GM23338 (cell line): ENCODE measurements around the gene JAZF1. TPM values are rescaled to one million over a fixed set of nuclear protein-coding genes. Genes with fewer than 3 reads are reported as not detected.

Experiments
- ATAC-seq: fragments of 200-7000 bp; cut with Tn5 transposase; 3 replicates; pipeline ENCODE4 v1.9.1; 2020
- DNase-seq: peaks from one replicate; pipeline ENCODE4 v3.0.0-alpha.2; 2015; ENCODE audit warnings: low spot score
- H2AFZ ChIP-seq: fragments of 200-600 bp; sonication (generic); 2 replicates; pipeline ENCODE4 v1.8.0; 2016; ENCODE audit warnings: antibody characterized with exemption, mild to moderate bottlenecking, moderate library complexity
- H3F3A ChIP-seq: fragments of 200-600 bp; sonication (generic); replicated peaks from 2 replicates; pipeline ENCODE4 v1.8.0; 2017; ENCODE audit warnings: antibody characterized with exemption, mixed run types, low read depth
- H3K27ac ChIP-seq: fragments of 200-600 bp; sonication (generic); 2 replicates; pipeline ENCODE4 v1.6.1; 2016; ENCODE audit warnings: low read depth
- H3K27me3 ChIP-seq: fragments of 200-600 bp; sonication (generic); 2 replicates; pipeline ENCODE4 v1.8.0; 2016; ENCODE audit warnings: mild to moderate bottlenecking, mixed run types, moderate library complexity; ENCODE audit not compliant: insufficient read depth
- H3K36me3 ChIP-seq: fragments of 200-600 bp; sonication (generic); 2 replicates; pipeline ENCODE4 v1.8.0; 2016; ENCODE audit warnings: mild to moderate bottlenecking; ENCODE audit not compliant: insufficient read depth
- H3K4me1 ChIP-seq: fragments of 200-600 bp; sonication (generic); 2 replicates; pipeline ENCODE4 v1.8.0; 2016; ENCODE audit warnings: mild to moderate bottlenecking, moderate library complexity; ENCODE audit not compliant: insufficient read depth
- H3K4me2 ChIP-seq: fragments of 200-600 bp; sonication (generic); 2 replicates; pipeline ENCODE4 v1.7.1; 2017; ENCODE audit warnings: mixed run types
- H3K4me3 ChIP-seq: fragments of 200-600 bp; sonication (generic); 2 replicates; pipeline ENCODE4 v1.6.1; 2016; ENCODE audit warnings: mixed run types
- H3K79me2 ChIP-seq: fragments of 200-600 bp; sonication (generic); replicated peaks from 2 replicates; pipeline ENCODE4 v1.8.0; 2017; ENCODE audit warnings: mild to moderate bottlenecking; ENCODE audit not compliant: insufficient read depth
- H3K9me2 ChIP-seq: fragments of 200-600 bp; sonication (generic); 2 replicates; pipeline ENCODE4 v1.8.0; 2017; ENCODE audit not compliant: insufficient read depth
- H4K20me1 ChIP-seq: fragments of 200-600 bp; sonication (generic); replicated peaks from 2 replicates; pipeline ENCODE4 v1.8.0; 2017; ENCODE audit warnings: mild to moderate bottlenecking; ENCODE audit not compliant: insufficient read depth
- H3K27ac Mint-ChIP-seq: 2 replicates; pipeline ENCODE4 v1.8.0; 2020; ENCODE audit warnings: inconsistent platforms, mild to moderate bottlenecking, moderate library complexity, mixed read lengths
- H3K27me3 Mint-ChIP-seq: 3 replicates; pipeline ENCODE4 v1.8.0; 2022; ENCODE audit warnings: low read depth, mild to moderate bottlenecking, moderate library complexity, mixed read lengths, inconsistent platforms; ENCODE audit not compliant: insufficient read depth, poor library complexity
- H3K36me3 Mint-ChIP-seq: 3 replicates; pipeline ENCODE4 v1.8.0; 2021; ENCODE audit warnings: low read depth, mild to moderate bottlenecking, inconsistent platforms, moderate library complexity, mixed read lengths
- H3K4me1 Mint-ChIP-seq: 3 replicates; pipeline ENCODE4 v1.8.0; 2020; ENCODE audit warnings: mild to moderate bottlenecking, inconsistent platforms, mixed read lengths
- H3K4me3 Mint-ChIP-seq: 3 replicates; pipeline ENCODE4 v1.8.0; 2021; ENCODE audit warnings: moderate library complexity, mild to moderate bottlenecking, inconsistent platforms, mixed read lengths
- H3K9me3 Mint-ChIP-seq: 3 replicates; pipeline ENCODE4 v1.8.0; 2020; ENCODE audit warnings: moderate library complexity, mild to moderate bottlenecking, inconsistent platforms, mixed read lengths
- CTCF ChIP-seq, 2 experiments: fragments of 200-600 bp in 1 of 2; sonication (generic) in 1 of 2; conservative IDR thresholded peaks; 2 replicates each; pipeline versions ENCODE4 v1.5.1 to v1.6.1; 2016 to 2017; ENCODE audit warnings: antibody characterized with exemption in 2 of 2, low read depth in 2 of 2, mild to moderate bottlenecking in 2 of 2, moderate library complexity in 1 of 2
- EZH2 ChIP-seq: fragments of 200-600 bp; sonication (generic); IDR thresholded peaks from one replicate; pipeline ENCODE4 v1.8.0; 2017; ENCODE audit warnings: antibody characterized with exemption, mild to moderate bottlenecking, low read depth; ENCODE audit not compliant: unreplicated experiment
- EZH2phosphoT487 ChIP-seq: fragments of 200-600 bp; sonication (generic); IDR thresholded peaks from one replicate; pipeline ENCODE4 v1.8.1; 2018; ENCODE audit warnings: antibody characterized with exemption; ENCODE audit not compliant: unreplicated experiment
- JUNB ChIP-seq: IDR thresholded peaks from one replicate; pipeline ENCODE4 v1.6.1; 2016; ENCODE audit warnings: antibody characterized with exemption; ENCODE audit not compliant: unreplicated experiment
- NANOG ChIP-seq: IDR thresholded peaks from 2 replicates; pipeline ENCODE4 v1.6.1; 2016; ENCODE audit warnings: antibody characterized with exemption, borderline replicate concordance
- POLR2AphosphoS5 ChIP-seq: IDR thresholded peaks from 2 replicates; pipeline ENCODE4 v1.6.1; 2016; ENCODE audit warnings: antibody characterized with exemption, low read depth
- STAT1 ChIP-seq: IDR thresholded peaks from one replicate; pipeline ENCODE4 v1.6.1; 2016; ENCODE audit warnings: antibody characterized with exemption; ENCODE audit not compliant: unreplicated experiment
- ZNF114 ChIP-seq: fragments of 250-450 bp; sonication (Bioruptor Pico); IDR thresholded peaks from 2 replicates; pipeline ENCODE4 v1.5.0; 2020; ENCODE audit warnings: mild to moderate bottlenecking, moderate library complexity
- polyA plus RNA-seq: library from polyadenylated mRNA; unstranded; fragments of >200 nt; fragmentation: Nextera tagmentation; extraction: Ambion mirVana; gene quantifications from 2 replicates; pipeline ENCODE4 v1.2.1, GENCODE V29; 2016
- total RNA-seq: library from RNA; depleted of rRNA; stranded (reverse); fragments of >200 nt; shearing (Covaris generic); gene quantifications from 2 replicates; pipeline ENCODE4 v1.2.3, GENCODE V29; 2014
- TF ChIP-seq, protein P1 (sequence below): IDR thresholded peaks from 2 replicates; pipeline ENCODE4 v1.6.1; 2016; ENCODE audit warnings: antibody characterized with exemption
- TF ChIP-seq, protein P2 (sequence below): fragments of 250-450 bp; sonication (Bioruptor Pico); IDR thresholded peaks from 2 replicates; pipeline ENCODE4 v1.5.0; 2020; ENCODE audit warnings: mild to moderate bottlenecking, moderate library complexity

The JAZF1 gene
- total and polyA plus RNA-seq, 2 experiments from 2014 or later: 12.2 to 22.2 TPM

GRCh38 chr7:27947586-27948278, 232.9 kb downstream of the JAZF1 start:
- Mint-ChIP-seq H3K36me3 (no peaks in the 10 kb centered on the region), H3K9me3 (no peaks in the 10 kb centered on the region), H3K27ac (no peak overlapping the region), H3K4me3 (no peak overlapping the region), H3K4me1 (peaks cover 8% of the 10 kb centered on the region), H3K27me3 (peaks cover 1% of the 10 kb centered on the region)
- no peak for ATAC-seq
- Histone ChIP-seq H3K9me2 (no peaks in the 10 kb centered on the region), H3K4me1 (no peaks in the 10 kb centered on the region), H4K20me1 (peaks cover 4% of the 10 kb centered on the region; the same call in 1 of the 2 replicates), H3K27ac (no peak overlapping the region), H3K36me3 (no peaks in the 10 kb centered on the region), H3K79me2 (0 out of 2 replicates have a peak, but pooled peaks cover 2% of the 10 kb centered on the region), H3K4me2 (no peak overlapping the region), H3K27me3 (no peaks in the 10 kb centered on the region), H3K4me3 (no peak overlapping the region), H2AFZ (no peak overlapping the region), H3F3A (no peaks in the 10 kb centered on the region)
- no peak for TF ChIP-seq CTCF (conservative IDR thresholded peaks at IDR 0.05; ENCODE audit: low read depth in 2 of 2)
- DNase-seq: no peak

DNA sequence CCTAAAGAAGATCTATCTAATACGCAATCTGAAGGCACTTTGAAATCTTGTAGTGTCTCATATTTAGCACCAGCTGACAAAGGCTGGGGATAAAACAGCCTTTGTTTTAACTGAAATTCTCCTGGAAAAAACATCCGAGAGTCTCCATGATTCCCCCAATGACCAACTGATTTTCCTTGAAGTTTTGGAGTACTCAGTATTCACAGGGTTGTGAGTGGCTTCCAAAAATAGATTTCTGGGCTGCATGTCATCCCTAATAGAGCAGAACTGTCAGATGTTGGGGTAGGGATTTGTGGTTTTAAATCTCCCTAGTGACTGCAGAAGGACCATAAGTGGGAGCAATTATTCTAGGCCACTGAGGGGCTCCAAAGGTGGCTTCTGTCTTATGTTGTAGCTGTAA, 234.2 kb downstream of the JAZF1 start:
- peaks cover 6% of the 10 kb centered on the region for H3K4me1 Mint-ChIP-seq
- Histone ChIP-seq H2AFZ (no peak overlapping the region), H3F3A (no peaks in the 10 kb centered on the region), H3K79me2 (0 out of 2 replicates have a peak, but pooled peaks cover 1% of the 10 kb centered on the region), H3K9me2 (no peaks in the 10 kb centered on the region), H3K27ac (no peak overlapping the region), H3K27me3 (no peaks in the 10 kb centered on the region), H3K4me2 (no peak overlapping the region), H3K4me1 (no peaks in the 10 kb centered on the region), H3K4me3 (no peak overlapping the region), H3K36me3 (no peaks in the 10 kb centered on the region), H4K20me1 (0 out of 2 replicates have a peak, but pooled peaks cover 4% of the 10 kb centered on the region)
- H3K27me3 Mint-ChIP-seq: peaks cover 1% of the 10 kb centered on the region
- DNase-seq (no peak), ATAC-seq (no peak)
- no peak overlapping the region for H3K4me3 Mint-ChIP-seq
- no peaks in the 10 kb centered on the region for H3K9me3 Mint-ChIP-seq
- H3K36me3 Mint-ChIP-seq: no peaks in the 10 kb centered on the region
- no peak overlapping the region for H3K27ac Mint-ChIP-seq
- TF ChIP-seq, protein P1, sequence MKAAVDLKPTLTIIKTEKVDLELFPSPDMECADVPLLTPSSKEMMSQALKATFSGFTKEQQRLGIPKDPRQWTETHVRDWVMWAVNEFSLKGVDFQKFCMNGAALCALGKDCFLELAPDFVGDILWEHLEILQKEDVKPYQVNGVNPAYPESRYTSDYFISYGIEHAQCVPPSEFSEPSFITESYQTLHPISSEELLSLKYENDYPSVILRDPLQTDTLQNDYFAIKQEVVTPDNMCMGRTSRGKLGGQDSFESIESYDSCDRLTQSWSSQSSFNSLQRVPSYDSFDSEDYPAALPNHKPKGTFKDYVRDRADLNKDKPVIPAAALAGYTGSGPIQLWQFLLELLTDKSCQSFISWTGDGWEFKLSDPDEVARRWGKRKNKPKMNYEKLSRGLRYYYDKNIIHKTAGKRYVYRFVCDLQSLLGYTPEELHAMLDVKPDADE: no peak
- TF ChIP-seq CTCF (conservative IDR thresholded peaks at IDR 0.05; ENCODE audit: low read depth in 2 of 2) (no peak), STAT1 (no peak), NANOG (no peak), EZH2 (no peak), ZNF114 (CRISPR knock-in tag) (no peak), POLR2AphosphoS5 (no peak), EZH2phosphoT487 (no peak), JUNB (no peak)
- TF ChIP-seq, protein P2, sequence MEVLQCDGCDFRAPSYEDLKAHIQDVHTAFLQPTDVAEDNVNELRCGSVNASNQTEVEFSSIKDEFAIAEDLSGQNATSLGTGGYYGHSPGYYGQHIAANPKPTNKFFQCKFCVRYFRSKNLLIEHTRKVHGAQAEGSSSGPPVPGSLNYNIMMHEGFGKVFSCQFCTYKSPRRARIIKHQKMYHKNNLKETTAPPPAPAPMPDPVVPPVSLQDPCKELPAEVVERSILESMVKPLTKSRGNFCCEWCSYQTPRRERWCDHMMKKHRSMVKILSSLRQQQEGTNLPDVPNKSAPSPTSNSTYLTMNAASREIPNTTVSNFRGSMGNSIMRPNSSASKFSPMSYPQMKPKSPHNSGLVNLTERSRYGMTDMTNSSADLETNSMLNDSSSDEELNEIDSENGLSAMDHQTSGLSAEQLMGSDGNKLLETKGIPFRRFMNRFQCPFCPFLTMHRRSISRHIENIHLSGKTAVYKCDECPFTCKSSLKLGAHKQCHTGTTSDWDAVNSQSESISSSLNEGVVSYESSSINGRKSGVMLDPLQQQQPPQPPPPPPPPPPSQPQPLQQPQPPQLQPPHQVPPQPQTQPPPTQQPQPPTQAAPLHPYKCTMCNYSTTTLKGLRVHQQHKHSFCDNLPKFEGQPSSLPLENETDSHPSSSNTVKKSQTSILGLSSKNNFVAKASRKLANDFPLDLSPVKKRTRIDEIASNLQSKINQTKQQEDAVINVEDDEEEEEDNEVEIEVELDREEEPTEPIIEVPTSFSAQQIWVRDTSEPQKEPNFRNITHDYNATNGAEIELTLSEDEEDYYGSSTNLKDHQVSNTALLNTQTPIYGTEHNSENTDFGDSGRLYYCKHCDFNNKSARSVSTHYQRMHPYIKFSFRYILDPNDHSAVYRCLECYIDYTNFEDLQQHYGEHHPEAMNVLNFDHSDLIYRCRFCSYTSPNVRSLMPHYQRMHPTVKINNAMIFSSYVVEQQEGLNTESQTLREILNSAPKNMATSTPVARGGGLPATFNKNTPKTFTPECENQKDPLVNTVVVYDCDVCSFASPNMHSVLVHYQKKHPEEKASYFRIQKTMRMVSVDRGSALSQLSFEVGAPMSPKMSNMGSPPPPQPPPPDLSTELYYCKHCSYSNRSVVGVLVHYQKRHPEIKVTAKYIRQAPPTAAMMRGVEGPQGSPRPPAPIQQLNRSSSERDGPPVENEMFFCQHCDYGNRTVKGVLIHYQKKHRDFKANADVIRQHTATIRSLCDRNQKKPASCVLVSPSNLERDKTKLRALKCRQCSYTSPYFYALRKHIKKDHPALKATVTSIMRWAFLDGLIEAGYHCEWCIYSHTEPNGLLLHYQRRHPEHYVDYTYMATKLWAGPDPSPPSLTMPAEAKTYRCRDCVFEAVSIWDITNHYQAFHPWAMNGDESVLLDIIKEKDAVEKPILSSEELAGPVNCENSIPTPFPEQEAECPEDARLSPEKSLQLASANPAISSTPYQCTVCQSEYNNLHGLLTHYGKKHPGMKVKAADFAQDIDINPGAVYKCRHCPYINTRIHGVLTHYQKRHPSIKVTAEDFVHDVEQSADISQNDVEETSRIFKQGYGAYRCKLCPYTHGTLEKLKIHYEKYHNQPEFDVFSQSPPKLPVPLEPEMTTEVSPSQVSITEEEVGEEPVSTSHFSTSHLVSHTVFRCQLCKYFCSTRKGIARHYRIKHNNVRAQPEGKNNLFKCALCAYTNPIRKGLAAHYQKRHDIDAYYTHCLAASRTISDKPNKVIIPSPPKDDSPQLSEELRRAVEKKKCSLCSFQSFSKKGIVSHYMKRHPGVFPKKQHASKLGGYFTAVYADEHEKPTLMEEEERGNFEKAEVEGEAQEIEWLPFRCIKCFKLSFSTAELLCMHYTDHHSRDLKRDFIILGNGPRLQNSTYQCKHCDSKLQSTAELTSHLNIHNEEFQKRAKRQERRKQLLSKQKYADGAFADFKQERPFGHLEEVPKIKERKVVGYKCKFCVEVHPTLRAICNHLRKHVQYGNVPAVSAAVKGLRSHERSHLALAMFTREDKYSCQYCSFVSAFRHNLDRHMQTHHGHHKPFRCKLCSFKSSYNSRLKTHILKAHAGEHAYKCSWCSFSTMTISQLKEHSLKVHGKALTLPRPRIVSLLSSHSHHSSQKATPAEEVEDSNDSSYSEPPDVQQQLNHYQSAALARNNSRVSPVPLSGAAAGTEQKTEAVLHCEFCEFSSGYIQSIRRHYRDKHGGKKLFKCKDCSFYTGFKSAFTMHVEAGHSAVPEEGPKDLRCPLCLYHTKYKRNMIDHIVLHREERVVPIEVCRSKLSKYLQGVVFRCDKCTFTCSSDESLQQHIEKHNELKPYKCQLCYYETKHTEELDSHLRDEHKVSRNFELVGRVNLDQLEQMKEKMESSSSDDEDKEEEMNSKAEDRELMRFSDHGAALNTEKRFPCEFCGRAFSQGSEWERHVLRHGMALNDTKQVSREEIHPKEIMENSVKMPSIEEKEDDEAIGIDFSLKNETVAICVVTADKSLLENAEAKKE: no peak
